Prostate gland (tissue), 2 donors: ENCODE measurements around the gene RNF181.

Source experiments
- POLR2A ChIP-seq: fragments of 450-650 bp; IDR thresholded peaks from one replicate; pipeline ENCODE4 v1.6.1; 2016; ENCODE audit warnings: antibody characterized with exemption, mild to moderate bottlenecking
- POLR2AphosphoS5 ChIP-seq: sonication (generic); formaldehyde crosslinking; IDR thresholded peaks from one replicate; pipeline ENCODE4 v1.6.1; 2017; ENCODE audit warnings: antibody characterized with exemption
- TF ChIP-seq, protein P1 (sequence below), 4 experiments: fragments of 200-600 bp in 2 of 4; fragments of 450-650 bp in 2 of 4; sonication (generic) in 2 of 4; IDR thresholded peaks; 1 replicate in 3 of 4; 2 replicates in 1 of 4; pipeline ENCODE4 v1.5.1; 2016 to 2019; ENCODE audit warnings: antibody characterized with exemption in 4 of 4, mild to moderate bottlenecking in 2 of 4, moderate library complexity in 2 of 4

DNA sequence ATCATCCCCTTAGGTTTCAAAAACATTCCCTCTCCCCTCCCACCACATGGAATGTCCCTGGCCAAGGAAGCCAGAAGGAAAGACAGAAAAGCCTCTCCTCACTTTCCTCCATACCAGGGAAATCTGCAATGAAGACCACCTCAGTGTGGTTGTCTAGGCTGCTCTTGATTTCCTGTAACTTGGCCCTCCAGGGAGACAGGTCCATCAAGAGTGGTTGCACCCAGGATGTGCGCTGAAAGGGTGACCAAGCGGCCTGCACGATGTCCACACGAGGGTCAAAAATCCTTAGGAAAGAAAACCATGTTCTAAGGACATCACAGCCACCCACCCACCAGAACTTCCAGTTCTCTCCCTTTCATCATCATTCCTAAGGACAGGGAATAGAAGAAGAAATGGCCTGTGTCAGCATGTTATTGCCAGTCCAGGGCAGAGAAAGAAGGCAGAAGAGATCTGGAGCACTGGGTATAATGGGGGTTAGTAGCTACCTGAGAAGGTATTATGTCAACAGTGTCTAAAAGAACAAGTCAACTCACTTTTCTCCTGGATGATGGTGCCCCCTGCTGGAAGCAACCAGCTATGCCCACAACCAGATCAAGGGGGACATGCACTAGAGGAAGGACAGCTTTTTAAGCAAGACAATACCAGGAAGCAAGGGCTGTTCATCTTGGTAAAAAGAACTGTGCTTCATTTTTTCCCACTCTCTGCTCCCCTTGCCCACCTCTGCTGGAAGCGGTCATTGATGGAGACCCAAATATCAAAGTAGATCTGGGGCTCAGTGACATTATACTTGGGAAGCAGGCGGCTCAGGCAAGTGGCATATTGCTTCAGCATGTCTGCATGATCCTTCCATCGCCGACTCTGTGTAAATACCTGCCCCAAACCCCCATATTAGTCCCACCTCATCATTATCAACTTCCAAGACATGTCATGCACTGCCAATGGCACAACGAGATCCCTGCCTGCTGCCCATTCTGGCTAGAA lies 43.6 kb upstream of the RNF181 start:
- TF ChIP-seq, protein P1, sequence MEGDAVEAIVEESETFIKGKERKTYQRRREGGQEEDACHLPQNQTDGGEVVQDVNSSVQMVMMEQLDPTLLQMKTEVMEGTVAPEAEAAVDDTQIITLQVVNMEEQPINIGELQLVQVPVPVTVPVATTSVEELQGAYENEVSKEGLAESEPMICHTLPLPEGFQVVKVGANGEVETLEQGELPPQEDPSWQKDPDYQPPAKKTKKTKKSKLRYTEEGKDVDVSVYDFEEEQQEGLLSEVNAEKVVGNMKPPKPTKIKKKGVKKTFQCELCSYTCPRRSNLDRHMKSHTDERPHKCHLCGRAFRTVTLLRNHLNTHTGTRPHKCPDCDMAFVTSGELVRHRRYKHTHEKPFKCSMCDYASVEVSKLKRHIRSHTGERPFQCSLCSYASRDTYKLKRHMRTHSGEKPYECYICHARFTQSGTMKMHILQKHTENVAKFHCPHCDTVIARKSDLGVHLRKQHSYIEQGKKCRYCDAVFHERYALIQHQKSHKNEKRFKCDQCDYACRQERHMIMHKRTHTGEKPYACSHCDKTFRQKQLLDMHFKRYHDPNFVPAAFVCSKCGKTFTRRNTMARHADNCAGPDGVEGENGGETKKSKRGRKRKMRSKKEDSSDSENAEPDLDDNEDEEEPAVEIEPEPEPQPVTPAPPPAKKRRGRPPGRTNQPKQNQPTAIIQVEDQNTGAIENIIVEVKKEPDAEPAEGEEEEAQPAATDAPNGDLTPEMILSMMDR (IDR thresholded peaks at IDR 0.05) = peak; percentile 80 to 96 (median 95)
- TF ChIP-seq POLR2A (no peak), POLR2AphosphoS5 (peak; percentile 82)
